Cortex of kidney (tissue), 1 donor: ENCODE data around the gene FAM131C.
"Not testable (repeated sequence)": the region's sequence is repeated elsewhere in the genome, so short reads cannot be mapped to it uniquely, and the experiment has no call there.

Experiments
- DNase-seq: peaks from one replicate; lab custom pipeline; 2025; lab: John Stamatoyannopoulos, UW

FAM131C gene

DNA sequence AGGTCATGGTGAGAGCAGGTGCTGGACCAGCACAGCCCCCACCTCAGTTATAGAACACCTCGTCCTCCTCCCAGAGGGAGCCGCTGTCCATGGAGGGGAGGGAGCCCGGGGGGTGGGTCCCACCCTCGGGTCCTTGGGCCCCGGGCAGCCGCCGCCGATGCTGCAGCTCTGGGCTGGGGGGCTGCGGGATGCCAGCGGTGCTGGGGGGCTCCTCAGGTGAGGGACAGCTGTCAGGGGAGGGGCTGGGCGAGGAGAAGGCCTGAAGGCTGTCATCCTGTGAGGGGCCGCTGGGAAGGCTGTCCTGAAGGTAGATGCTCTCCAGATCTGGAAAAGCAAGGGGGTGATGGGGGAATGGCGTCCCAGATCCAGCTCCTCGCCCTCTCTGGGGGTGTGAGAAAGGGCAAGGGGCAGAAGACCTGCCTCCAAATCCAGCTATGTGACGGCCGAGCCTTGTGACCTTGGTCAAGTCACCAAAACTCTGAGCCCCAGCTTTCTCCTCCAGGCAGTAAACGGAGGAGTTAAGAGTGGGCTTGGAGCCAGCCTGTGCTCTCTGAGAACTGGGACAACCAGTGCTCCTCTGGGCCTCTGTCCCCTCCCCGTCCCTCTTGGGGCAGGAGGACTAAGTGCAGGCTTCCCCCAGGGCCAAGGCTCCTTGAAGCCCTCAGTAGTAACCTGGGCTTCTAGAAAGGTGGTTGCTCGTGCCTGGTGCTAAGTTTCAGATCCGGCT, 14.9 kb downstream of the FAM131C start:
- DNase-seq: not testable (repeated sequence)

DNA sequence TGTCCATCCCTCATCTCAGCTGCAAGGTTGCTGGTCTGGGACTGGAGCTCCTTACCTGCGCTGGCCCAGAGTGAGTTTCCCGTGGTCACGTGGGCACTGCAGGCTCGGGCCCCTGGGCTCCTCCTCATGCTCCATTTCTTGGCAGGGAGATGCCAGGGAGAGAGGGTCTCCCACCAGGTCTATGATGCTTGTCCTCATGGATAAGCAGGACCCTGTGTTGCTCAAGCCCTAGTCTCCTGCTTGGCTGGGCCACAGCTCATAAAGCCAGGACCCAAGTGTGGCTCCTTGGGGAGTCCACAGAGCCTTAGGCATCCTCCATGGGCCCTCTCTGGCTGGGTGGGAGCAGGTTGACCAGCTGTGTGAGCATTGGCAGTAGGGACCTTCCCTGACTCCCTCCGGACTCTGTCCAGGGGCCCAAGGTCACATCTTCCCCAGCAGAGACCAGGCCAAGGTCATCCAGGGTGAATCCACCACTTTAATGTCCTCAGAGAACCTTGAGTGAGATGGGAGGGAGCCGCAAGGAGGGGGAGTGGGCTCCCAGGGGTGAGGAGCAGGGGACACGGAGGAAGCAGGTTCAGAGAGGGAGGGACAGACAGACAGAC, 16.0 kb downstream of the FAM131C start:
- DNase-seq: not testable (repeated sequence)

DNA sequence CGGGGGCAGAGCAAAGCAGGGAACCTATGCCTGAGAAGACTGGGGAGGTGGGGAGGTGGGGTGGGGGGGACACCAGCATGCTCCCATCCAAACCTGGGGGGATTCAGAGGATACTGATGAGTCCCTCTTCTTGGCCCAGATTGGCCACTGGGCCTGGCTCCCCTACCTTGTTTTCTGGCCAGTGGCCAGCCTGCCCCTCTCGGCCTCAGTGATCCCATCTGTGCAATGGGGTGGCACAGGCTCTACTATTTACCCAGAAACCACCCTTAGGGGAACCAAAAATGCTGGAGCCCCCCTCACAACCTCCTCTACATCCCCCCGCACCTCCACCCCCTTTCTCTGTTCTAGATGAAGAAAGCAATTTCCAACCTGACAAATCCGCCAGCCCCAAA, 16.9 kb downstream of the FAM131C start:
- DNase-seq: not testable (repeated sequence)

DNA sequence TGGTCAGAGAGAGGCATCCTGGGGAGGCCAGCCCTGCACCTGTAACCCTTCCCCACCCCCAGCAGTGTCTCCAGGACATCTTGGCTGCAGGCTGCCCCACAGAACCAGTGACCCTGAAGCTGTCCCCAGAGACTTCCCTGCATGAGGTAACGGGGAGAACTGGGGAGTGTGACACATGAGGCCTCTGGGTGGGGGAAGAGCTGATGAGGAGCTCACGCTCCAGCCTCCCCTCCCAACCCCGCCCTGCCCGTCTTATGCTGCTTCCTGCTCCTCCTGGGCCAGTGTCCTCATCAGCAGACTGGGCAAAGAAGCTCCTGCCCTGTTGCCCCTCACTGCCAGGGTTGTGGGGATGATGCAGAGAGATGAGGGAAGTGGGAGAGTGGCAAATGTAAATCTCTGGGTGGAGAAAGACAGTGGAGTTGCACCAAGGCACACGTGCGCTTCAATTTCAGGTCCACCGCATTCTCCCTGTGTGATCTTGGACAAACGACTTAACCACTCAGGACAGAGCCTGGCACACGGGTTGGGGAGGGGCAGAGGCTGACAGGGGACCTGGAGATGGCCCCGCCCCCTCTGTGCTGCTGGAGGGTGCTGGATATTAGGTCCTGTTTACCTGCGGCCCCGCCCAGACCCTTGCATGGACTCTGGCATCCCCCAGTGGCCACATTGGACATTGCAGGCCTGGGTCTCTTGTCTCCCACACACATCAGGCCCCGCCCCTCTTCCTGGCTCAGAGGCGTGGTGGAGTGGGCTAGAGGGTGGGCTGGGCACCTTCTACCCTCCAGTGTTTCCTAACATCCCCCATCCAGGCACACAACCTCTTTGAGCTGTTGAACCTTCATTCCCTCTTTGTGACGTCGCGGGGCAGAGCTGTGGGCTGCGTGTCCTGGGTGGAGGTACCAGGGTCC, 17.6 kb downstream of the FAM131C start:
- DNase-seq: no peak

DNA sequence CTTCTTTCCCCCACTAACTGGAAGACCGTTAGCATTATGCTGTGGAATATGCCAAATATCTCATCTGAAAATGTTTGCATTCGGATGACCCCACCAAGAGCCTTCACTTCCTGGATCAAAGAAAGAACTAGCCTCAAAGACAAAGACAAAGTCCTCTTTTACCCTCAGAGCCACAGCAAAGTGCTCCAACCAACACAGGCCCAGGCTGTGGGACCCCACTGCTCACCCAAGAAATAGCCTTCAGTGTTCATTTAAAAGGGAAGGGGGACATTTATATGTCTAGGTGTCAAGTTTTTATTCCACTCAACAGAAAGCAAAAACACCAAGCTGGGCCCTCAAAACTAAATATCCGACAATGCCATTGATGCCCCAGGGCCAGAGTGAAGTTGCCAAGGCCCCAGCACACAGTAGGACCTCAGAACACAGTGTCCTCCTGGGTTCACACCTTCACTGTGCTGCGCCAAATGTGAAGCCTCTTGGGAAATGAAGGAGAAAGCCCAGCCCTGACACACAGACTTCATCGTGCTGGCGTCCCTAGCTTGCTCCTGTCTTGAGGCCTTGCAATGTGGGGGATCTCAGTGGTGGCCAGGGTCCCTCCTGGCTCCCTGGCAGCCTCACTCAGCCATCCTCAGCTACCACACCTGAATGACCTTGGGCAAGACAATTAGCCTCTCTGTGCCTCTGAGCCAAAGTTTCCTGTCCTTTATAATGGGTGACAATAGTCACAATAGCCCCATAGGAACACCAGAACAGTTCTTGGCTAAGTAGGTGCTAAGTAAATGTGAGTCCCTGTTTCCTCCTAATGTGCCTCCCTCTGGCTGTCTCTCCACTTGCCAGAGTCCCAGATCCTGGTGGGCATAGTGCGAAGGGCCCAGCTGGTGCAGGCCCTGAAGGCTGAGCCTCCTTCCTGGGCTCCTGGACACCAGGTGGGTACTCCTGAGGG, 18.6 kb downstream of the FAM131C start:
- DNase-seq: no peak

DNA sequence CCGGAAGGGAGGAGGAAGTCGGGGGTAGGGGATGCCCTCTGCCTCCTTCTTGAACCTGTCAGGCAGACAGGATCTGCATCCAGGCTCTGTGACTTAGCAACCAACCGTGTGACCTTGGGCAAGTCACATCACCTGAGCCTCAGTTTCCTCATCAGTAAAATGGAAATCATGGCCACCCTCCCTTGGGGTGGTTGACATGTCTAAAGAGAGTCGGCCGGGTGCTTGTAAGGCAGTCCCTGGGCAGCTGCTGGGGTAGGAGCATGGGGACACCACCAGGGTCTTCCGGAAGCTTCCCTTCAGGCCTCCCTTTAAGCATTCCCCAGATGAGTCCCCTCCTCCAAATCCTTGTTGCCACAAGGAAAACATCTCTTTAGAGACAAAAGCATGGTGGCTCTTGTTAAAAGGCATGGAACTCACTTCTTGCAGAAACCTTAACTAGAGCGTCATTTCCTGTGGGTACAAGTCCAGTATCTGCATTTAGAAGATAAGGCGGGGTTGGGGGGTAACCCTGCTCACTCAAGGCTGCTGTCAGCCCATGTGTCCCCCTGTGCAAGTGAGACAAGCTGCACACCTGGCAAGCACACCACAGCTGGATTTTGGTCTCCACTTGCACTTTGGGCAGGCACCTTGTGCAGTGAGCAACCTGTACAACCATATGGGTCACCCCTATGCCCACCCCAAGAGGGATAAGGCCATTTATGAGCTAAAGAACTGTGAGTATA, 19.5 kb downstream of the FAM131C start:
- no peak for DNase-seq

DNA sequence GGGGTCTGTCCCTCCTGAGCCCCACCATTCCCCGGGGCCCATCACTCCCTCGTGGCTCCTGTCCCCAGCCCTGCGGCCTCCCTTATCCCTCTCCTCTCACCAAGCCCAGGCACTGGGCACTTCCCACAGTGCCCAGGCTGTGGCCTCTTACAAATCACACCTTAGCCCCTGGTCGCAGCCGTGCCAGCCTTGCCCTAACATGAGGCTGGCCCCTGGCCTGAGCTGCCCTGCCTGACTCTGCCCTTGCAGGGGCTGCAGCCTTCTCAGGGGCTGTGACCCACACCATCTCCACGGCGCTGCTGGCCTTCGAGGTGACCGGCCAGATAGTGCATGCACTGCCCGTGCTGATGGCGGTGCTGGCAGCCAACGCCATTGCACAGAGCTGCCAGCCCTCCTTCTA, 21.5 kb downstream of the FAM131C start:
- DNase-seq: not testable (repeated sequence)

DNA sequence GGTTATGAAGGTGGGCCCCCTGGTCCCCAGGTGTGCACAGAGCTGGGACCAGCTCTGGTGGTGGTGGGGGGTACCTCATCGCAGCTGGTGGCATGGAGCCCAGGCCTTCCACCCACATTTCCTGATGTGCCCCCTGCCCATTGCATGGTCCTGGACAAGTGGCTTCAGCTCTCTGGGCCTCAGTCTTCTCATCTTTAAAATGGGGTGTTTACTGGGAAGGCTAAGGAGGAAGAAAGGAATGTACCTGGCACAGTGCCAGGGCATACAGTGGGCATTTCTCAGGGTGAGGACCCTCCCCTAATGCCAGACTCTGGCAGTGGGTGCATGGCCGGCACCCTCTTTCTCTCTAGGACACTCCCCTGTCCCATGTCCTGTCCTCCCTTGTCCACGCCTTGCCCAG, 22.4 kb downstream of the FAM131C start:
- no peak for DNase-seq

DNA sequence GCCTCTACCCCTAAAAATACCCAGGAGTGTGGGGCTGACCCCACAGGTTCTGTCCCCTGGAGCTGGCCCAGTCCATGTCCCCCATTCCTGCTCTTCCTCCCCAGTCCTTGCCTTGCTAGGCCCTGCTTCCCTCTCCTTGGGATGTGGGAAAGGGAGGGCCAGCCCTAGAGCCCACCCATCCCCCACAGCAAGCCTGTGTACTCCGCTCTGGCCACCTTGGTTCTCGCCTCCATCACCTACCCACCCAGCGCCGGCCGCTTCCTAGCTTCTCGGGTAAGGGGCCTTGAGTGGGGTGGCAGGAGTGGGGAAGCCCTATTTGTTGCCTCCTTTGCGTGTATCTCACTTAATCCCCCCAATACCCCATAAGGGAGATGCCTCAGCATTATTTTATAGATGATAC, 23.1 kb downstream of the FAM131C start:
- no peak for DNase-seq

DNA sequence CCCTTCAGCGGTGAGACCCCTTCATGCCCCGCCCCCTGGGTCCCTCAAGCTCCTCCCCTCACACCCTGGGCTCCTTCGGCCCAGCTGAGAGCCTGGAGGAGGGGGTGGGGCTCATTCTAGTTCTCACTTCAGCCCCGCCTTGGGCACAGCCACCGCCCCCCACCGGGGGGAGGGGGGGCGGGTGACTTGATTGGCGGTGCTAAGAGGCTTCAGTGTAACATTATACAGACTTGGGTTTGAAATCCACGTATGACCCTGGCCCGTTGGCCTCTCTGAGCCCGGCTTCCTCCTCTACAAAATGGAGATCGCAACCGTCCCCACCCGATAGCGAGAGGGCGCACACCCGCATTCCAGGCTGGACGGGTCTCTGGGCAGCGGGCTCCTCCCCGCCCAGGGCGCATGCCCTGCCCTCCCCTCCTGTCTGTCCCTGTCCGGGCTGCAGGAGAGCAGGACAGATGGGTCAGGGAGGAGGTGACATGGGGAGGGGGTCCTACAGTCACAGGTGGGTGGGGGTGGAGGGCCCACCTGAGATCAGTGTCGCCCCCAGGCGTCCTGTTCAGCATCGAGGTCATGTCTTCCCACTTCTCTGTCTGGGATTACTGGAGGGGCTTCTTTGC, 24.8 kb downstream of the FAM131C start:
- DNase-seq: no peak

DNA sequence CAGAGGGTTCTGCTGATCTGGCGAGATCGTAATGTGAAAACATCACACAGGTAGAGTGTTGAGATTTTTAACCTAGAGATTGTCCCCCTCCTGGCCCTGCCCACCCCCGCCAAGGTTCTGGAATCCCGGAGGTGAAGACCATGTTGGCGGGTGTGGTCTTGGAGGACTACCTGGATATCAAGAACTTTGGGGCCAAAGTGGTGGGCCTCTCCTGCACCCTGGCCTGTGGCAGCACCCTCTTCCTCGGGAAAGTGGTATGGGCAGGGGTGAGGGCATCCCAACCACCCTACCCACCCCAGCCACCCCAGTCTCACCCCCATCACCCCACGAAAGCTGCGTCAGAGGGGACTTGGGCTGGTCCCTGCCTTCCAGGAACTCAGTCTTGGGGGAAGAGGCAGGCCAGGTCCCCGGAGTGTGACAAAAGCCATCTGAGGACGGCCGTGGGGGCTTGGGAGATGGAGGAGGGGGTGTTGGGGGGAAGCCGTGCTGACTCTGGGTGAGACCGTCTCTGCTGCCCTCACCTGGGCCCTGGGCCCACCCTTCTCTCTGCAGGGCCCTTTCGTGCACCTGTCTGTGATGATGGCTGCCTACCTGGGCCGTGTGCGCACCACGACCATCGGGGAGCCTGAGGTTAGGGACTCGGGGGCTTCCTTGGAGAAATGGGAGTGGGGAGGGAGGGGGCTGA, 25.5 kb downstream of the FAM131C start:
- no peak for DNase-seq

DNA sequence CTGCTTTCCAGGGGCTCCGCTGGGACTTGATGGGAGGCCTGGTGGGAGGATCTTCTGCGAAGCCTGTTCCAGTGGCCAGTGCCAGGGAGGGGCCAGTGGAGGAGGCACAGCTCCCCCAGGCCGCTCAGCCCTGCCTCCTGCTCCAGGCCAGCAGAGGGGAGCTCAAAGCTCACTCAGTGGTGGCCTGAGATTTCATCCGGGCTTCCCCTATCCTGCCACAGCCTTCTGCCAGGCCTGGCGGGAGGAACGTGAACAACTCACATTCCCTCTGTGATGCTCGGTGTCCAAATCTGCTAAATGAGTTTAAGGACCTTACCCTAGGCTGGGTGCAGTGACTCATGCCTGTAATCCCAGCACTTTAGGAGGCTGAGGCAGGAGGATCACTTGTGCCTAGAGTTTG, 26.6 kb downstream of the FAM131C start:
- no peak for DNase-seq

DNA sequence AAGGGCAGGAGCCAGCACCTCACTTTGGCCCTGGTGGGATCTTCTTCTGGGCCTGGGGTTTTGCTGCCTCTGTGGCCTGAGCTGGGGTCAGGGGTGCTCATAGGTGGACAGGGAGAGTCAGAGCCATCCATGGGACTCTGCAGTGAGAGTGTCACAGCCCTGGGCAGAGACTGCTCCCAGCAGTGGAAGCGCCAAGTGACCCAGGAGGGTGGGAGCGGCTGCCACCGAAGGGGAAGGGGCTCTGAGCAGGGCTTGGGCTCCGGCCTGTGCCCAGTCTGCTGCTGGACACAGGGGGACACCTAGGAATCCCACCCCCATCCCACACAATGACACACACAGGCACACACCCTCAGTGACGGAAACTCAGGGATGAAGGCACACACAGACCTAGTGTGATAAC, 29.5 kb downstream of the FAM131C start:
- no peak for DNase-seq

DNA sequence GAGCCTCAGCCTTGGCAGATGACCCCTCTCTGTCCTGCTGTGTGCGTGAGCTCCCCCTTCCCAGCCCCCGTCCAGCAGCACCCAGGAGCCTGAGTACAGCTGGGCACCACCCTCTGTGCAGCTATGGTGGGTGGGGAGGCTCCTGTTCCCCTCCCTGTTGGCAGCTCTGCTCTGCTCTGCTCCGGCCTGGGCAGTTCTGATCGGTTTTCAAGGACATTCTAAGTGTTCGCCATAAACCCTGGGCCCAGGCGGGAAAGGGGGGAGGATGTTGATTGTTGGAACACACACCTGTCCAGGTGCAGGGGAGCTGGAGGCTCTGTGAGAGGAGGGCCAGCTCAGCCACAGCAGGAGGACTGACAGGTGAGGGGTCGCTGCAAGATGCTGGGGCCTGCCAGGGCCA, 29.9 kb downstream of the FAM131C start, which contains the start of gene CLCNKB:
Gene CLCNKB (plus strand): TSS at position 262 of the 400 bp plus-strand sequence. CDS start 711 bp downstream, outside the sequence.
- DNase-seq: no peak

DNA sequence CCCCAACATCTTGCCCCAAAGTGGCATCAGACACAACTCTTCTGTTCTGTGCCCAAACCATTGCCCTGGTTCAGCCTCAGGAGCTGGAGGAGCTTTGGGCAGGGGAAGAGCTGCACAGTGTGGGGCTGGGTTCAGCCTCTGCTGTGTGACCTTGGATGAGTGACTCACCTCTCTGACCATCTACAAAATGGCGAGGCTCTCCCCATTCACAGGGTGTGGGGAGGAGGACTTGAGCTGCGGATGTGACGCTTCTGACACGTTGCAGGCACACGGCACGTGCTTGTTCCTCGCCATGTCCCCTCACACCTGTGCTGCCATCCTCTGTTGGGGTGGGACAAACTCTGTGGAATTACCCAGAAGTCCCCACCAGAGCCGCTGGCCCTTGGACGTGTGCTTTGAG, 30.8 kb downstream of the FAM131C start:
- DNase-seq: not testable (repeated sequence)

DNA sequence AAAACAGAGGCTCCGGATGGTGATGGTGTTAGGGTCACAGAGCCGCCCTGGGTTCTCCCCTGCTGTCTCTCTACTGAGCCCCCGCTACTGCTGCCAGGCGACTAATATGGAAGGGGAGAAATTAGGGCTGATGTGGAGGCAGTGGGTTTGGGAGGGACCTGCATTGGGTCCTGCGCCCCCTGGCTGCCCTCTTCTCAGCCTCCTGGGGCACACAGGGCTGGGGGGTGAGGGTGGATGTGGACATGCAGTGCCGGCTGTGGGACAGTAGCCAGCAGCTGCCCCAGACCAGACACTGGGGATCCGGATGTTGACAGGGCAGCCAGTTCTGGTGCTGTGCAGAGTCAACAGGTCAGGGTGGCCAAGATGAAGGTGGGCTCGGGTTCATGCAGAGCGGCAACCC, 31.4 kb downstream of the FAM131C start:
- DNase-seq: no peak

DNA sequence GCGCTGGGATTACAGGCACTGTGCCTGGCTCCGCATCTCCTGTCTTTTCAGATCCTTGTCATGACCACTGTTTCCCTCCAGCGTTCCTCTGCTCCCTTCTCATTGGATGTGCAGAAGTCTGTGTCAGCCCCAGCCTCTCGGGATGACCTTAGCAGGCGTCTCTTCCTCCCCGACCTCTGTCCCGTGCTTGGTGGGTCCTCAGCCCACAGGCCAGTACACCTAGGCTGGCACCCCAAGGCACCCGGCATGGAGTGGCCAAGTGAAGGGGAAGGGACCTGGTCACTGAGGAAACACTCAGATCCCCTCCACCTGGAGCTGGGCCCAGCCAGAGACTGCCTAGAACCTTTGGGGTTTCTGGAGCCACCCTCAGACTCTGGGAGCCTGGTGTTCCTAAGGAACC, 32.3 kb downstream of the FAM131C start:
- DNase-seq: no peak

DNA sequence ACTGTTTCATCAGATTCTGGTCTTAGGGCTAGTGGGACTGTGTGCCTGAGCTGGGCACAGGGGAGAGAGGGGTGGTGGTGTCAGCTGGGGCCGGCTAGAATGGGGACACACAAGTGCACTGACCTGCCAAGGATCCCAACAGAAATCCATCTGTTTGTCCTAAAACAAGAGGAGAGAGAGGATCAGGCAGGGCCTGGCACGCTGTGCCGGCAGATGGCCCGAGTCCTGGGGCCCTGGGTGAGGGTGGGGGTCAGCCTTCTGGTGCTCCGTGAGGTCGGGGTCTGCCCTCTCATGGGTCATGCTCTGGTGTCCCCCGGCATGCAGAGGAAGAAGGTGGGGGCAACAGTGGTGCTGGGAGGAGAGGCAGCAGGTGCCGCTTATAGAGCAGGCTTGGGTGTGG, 33.6 kb downstream of the FAM131C start:
- DNase-seq: not testable (repeated sequence)

DNA sequence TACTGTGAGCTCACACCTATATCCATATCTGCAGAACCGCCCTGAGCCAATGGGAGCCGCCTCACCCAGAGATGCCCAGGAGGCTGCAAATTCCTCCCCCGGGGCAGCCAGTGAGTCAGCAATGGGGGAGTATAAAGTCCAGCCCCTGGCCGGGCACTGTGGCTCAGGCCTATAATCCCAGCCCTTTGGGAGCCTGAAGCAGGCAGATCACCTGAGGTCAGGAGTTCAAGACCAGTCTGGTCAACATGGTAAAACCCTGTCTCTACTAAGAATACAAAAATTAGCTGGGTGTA, 34.9 kb downstream of the FAM131C start:
- DNase-seq: no peak

DNA sequence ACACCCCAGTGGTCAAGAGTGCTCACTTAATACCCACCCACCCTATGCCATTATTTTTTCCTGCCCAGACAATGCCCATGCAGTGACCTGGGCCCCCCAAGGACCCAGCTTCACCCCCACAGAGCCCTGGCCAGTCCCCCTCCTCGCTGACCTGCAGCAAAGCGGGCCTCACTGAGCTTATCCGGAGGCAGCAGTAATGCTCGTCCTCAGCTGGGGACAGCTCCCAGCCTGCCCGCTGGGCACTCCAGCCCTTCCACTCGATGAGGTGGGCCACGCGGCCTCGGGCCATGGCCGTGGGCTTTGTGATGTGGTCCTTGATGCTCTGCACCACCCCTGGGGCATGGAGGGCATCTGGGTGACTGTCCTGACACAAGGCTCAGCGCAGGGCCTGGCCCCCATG, 37.0 kb downstream of the FAM131C start:
- DNase-seq: not testable (repeated sequence)
